ENCODE results near the gene PNISR. TPM values are rescaled to one million over a fixed set of nuclear protein-coding genes. Genes with fewer than 3 reads are reported as not detected.

Gene PNISR
- total RNA-seq, 1 experiment from 2014 or later: 65.1 TPM

Other genes starting within 250 kb of the PNISR start
- 1.8 and 4.3 TPM in 2 replicates for gene FAXC, start 75.6 kb downstream of the PNISR start, total RNA-seq (2014; rRNA removed; shearing (Covaris generic))
- 20.0 and 22.3 TPM in 2 replicates for gene COQ3, start 31.1 kb downstream of the PNISR start, total RNA-seq (2014; rRNA removed; shearing (Covaris generic))
- 11.4 and 13.1 TPM in 2 replicates for gene USP45, start 90.1 kb upstream of the PNISR start, total RNA-seq (2014; rRNA removed; shearing (Covaris generic))
- 135 and 138 TPM in 2 replicates for gene CCNC, start 143.4 kb upstream of the PNISR start, total RNA-seq (2014; rRNA removed; shearing (Covaris generic))
- under 0.01 TPM in 1 of 2 replicates, not detected in the other for gene PRDM13, start 181.5 kb upstream of the PNISR start, total RNA-seq (2014; rRNA removed; shearing (Covaris generic))